ENCODE measurements around the gene ALK. TPM values are rescaled to one million over a fixed set of nuclear protein-coding genes. Genes with fewer than 3 reads are reported as not detected.

Gene ALK
- total RNA-seq, 2 donors from 2014 or later: 0.16 to 0.26 TPM

GRCh38 chr2:29304399-29305060, 616.9 kb downstream of the ALK start:
- H3K36me3 ChIP-seq: no peaks in the 10 kb centered on the region
- no peaks in the 10 kb centered on the region for H3K27me3 ChIP-seq
- no peaks in the 10 kb centered on the region for H3K4me1 ChIP-seq
- H3K9me3 ChIP-seq: no peaks in the 10 kb centered on the region
- H3K27ac ChIP-seq: no peak overlapping the region
- no peak overlapping the region for H3K4me3 ChIP-seq
- no peak for DNase-seq (ENCODE audit: low spot score)
- TF ChIP-seq CTCF (IDR thresholded peaks at IDR 0.05): no peak

- no peak for DNase-seq (ENCODE audit: low spot score)
- H3K4me1 ChIP-seq: no peaks in the 10 kb centered on the region
- H3K27me3 ChIP-seq: no peaks in the 10 kb centered on the region
- no peak for TF ChIP-seq CTCF (IDR thresholded peaks at IDR 0.05)
- H3K9me3 ChIP-seq: no peaks in the 10 kb centered on the region
- no peak overlapping the region for H3K27ac ChIP-seq
- H3K4me3 ChIP-seq: no peak overlapping the region
- H3K36me3 ChIP-seq: no peaks in the 10 kb centered on the region
Measured at GRCh38 chr2:29296585-29296984, 624.8 kb downstream of the ALK start.

GRCh38 chr2:29295845-29296244, 625.5 kb downstream of the ALK start:
- no peak overlapping the region for H3K4me3 ChIP-seq
- no peaks in the 10 kb centered on the region for H3K36me3 ChIP-seq
- no peaks in the 10 kb centered on the region for H3K9me3 ChIP-seq
- no peak for DNase-seq (ENCODE audit: low spot score)
- H3K27ac ChIP-seq: no peak overlapping the region
- no peaks in the 10 kb centered on the region for H3K27me3 ChIP-seq
- no peaks in the 10 kb centered on the region for H3K4me1 ChIP-seq
- no peak for TF ChIP-seq CTCF (IDR thresholded peaks at IDR 0.05)

GRCh38 chr2:29293830-29294438, 627.5 kb downstream of the ALK start:
- no peak for TF ChIP-seq CTCF (IDR thresholded peaks at IDR 0.05)
- Histone ChIP-seq H3K4me1 (no peaks in the 10 kb centered on the region), H3K27ac (no peak overlapping the region), H3K4me3 (no peak overlapping the region), H3K9me3 (no peaks in the 10 kb centered on the region), H3K27me3 (no peaks in the 10 kb centered on the region), H3K36me3 (no peaks in the 10 kb centered on the region)
- DNase-seq (ENCODE audit: low spot score): no peak

- DNase-seq (ENCODE audit: low spot score): no peak
- H3K9me3 ChIP-seq: no peaks in the 10 kb centered on the region
- H3K4me3 ChIP-seq: no peak overlapping the region
- TF ChIP-seq CTCF (IDR thresholded peaks at IDR 0.05): no peak
- no peak overlapping the region for H3K27ac ChIP-seq
- no peaks in the 10 kb centered on the region for H3K4me1 ChIP-seq
- H3K27me3 ChIP-seq: no peaks in the 10 kb centered on the region
- H3K36me3 ChIP-seq: no peaks in the 10 kb centered on the region
Measured at GRCh38 chr2:29290293-29291047, 630.9 kb downstream of the ALK start.

Measured in right atrium auricular region (tissue), 2 donors.